GM23338 (cell line): ENCODE data around the gene KIRREL3. TPM values are rescaled to one million over a fixed set of nuclear protein-coding genes. Genes with fewer than 3 reads are reported as not detected.

Experiments
- ATAC-seq: fragments of 200-7000 bp; cut with Tn5 transposase; 3 replicates; pipeline ENCODE4 v1.9.1; 2020
- DNase-seq: peaks from one replicate; pipeline ENCODE4 v3.0.0-alpha.2; 2015; ENCODE audit warnings: low spot score
- H2AFZ ChIP-seq: fragments of 200-600 bp; sonication (generic); 2 replicates; pipeline ENCODE4 v1.8.0; 2016; ENCODE audit warnings: antibody characterized with exemption, mild to moderate bottlenecking, moderate library complexity
- H3F3A ChIP-seq: fragments of 200-600 bp; sonication (generic); replicated peaks from 2 replicates; pipeline ENCODE4 v1.8.0; 2017; ENCODE audit warnings: antibody characterized with exemption, mixed run types, low read depth
- H3K27ac ChIP-seq: fragments of 200-600 bp; sonication (generic); 2 replicates; pipeline ENCODE4 v1.6.1; 2016; ENCODE audit warnings: low read depth
- H3K27me3 ChIP-seq: fragments of 200-600 bp; sonication (generic); 2 replicates; pipeline ENCODE4 v1.8.0; 2016; ENCODE audit warnings: mild to moderate bottlenecking, mixed run types, moderate library complexity; ENCODE audit not compliant: insufficient read depth
- H3K36me3 ChIP-seq: fragments of 200-600 bp; sonication (generic); 2 replicates; pipeline ENCODE4 v1.8.0; 2016; ENCODE audit warnings: mild to moderate bottlenecking; ENCODE audit not compliant: insufficient read depth
- H3K4me1 ChIP-seq: fragments of 200-600 bp; sonication (generic); 2 replicates; pipeline ENCODE4 v1.8.0; 2016; ENCODE audit warnings: mild to moderate bottlenecking, moderate library complexity; ENCODE audit not compliant: insufficient read depth
- H3K4me2 ChIP-seq: fragments of 200-600 bp; sonication (generic); 2 replicates; pipeline ENCODE4 v1.7.1; 2017; ENCODE audit warnings: mixed run types
- H3K4me3 ChIP-seq: fragments of 200-600 bp; sonication (generic); 2 replicates; pipeline ENCODE4 v1.6.1; 2016; ENCODE audit warnings: mixed run types
- H3K79me2 ChIP-seq: fragments of 200-600 bp; sonication (generic); replicated peaks from 2 replicates; pipeline ENCODE4 v1.8.0; 2017; ENCODE audit warnings: mild to moderate bottlenecking; ENCODE audit not compliant: insufficient read depth
- H3K9me2 ChIP-seq: fragments of 200-600 bp; sonication (generic); 2 replicates; pipeline ENCODE4 v1.8.0; 2017; ENCODE audit not compliant: insufficient read depth
- H4K20me1 ChIP-seq: fragments of 200-600 bp; sonication (generic); replicated peaks from 2 replicates; pipeline ENCODE4 v1.8.0; 2017; ENCODE audit warnings: mild to moderate bottlenecking; ENCODE audit not compliant: insufficient read depth
- H3K27ac Mint-ChIP-seq: 2 replicates; pipeline ENCODE4 v1.8.0; 2020; ENCODE audit warnings: inconsistent platforms, mild to moderate bottlenecking, moderate library complexity, mixed read lengths
- H3K27me3 Mint-ChIP-seq: 3 replicates; pipeline ENCODE4 v1.8.0; 2022; ENCODE audit warnings: low read depth, mild to moderate bottlenecking, moderate library complexity, mixed read lengths, inconsistent platforms; ENCODE audit not compliant: insufficient read depth, poor library complexity
- H3K36me3 Mint-ChIP-seq: 3 replicates; pipeline ENCODE4 v1.8.0; 2021; ENCODE audit warnings: low read depth, mild to moderate bottlenecking, inconsistent platforms, moderate library complexity, mixed read lengths
- H3K4me1 Mint-ChIP-seq: 3 replicates; pipeline ENCODE4 v1.8.0; 2020; ENCODE audit warnings: mild to moderate bottlenecking, inconsistent platforms, mixed read lengths
- H3K4me3 Mint-ChIP-seq: 3 replicates; pipeline ENCODE4 v1.8.0; 2021; ENCODE audit warnings: moderate library complexity, mild to moderate bottlenecking, inconsistent platforms, mixed read lengths
- H3K9me3 Mint-ChIP-seq: 3 replicates; pipeline ENCODE4 v1.8.0; 2020; ENCODE audit warnings: moderate library complexity, mild to moderate bottlenecking, inconsistent platforms, mixed read lengths
- CREB1 ChIP-seq: fragments of 250-450 bp; sonication (Bioruptor Pico); IDR thresholded peaks from 2 replicates; pipeline ENCODE4 v1.5.0; 2020; ENCODE audit warnings: low read depth, mild to moderate bottlenecking, moderate library complexity
- CTCF ChIP-seq, 2 experiments: fragments of 200-600 bp in 1 of 2; sonication (generic) in 1 of 2; conservative IDR thresholded peaks; 2 replicates each; pipeline versions ENCODE4 v1.5.1 to v1.6.1; 2016 to 2017; ENCODE audit warnings: antibody characterized with exemption in 2 of 2, low read depth in 2 of 2, mild to moderate bottlenecking in 2 of 2, moderate library complexity in 1 of 2
- EZH2 ChIP-seq: fragments of 200-600 bp; sonication (generic); IDR thresholded peaks from one replicate; pipeline ENCODE4 v1.8.0; 2017; ENCODE audit warnings: antibody characterized with exemption, mild to moderate bottlenecking, low read depth; ENCODE audit not compliant: unreplicated experiment
- EZH2phosphoT487 ChIP-seq: fragments of 200-600 bp; sonication (generic); IDR thresholded peaks from one replicate; pipeline ENCODE4 v1.8.1; 2018; ENCODE audit warnings: antibody characterized with exemption; ENCODE audit not compliant: unreplicated experiment
- JUNB ChIP-seq: IDR thresholded peaks from one replicate; pipeline ENCODE4 v1.6.1; 2016; ENCODE audit warnings: antibody characterized with exemption; ENCODE audit not compliant: unreplicated experiment
- NANOG ChIP-seq: IDR thresholded peaks from 2 replicates; pipeline ENCODE4 v1.6.1; 2016; ENCODE audit warnings: antibody characterized with exemption, borderline replicate concordance
- POLR2AphosphoS5 ChIP-seq: IDR thresholded peaks from 2 replicates; pipeline ENCODE4 v1.6.1; 2016; ENCODE audit warnings: antibody characterized with exemption, low read depth
- ZNF114 ChIP-seq: fragments of 250-450 bp; sonication (Bioruptor Pico); IDR thresholded peaks from 2 replicates; pipeline ENCODE4 v1.5.0; 2020; ENCODE audit warnings: mild to moderate bottlenecking, moderate library complexity
- polyA plus RNA-seq: library from polyadenylated mRNA; unstranded; fragments of >200 nt; fragmentation: Nextera tagmentation; extraction: Ambion mirVana; gene quantifications from 2 replicates; pipeline ENCODE4 v1.2.1, GENCODE V29; 2016
- total RNA-seq: library from RNA; depleted of rRNA; stranded (reverse); fragments of >200 nt; shearing (Covaris generic); gene quantifications from 2 replicates; pipeline ENCODE4 v1.2.3, GENCODE V29; 2014
- TF ChIP-seq, protein P1 (sequence below): IDR thresholded peaks from one replicate; pipeline ENCODE4 v1.6.1; 2018; ENCODE audit warnings: antibody characterized with exemption; ENCODE audit not compliant: unreplicated experiment

KIRREL3 gene
- total and polyA plus RNA-seq, 2 experiments from 2014 or later: 0.13 to 1.5 TPM

DNA sequence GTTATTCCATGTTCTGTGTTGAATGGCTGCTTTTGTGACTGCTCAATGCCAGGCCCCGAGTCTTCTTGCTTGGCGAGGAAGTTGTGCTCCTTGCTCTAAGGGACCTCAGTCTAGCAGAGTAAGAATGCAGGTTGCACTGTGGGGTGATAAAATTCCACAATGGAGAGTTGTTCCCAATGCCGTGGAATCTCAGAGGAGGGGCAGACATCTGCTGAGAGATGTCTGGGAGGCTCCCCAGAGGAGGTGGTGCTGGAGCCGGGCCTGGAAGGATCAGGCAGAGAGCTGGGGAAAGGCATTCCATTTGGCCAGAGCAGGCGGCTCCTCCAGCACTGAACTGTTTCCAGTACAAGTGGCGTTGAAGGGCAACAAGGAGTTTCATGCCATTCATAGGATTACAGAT, 589.9 kb downstream of the KIRREL3 start (continued):
- TF ChIP-seq, protein P1, sequence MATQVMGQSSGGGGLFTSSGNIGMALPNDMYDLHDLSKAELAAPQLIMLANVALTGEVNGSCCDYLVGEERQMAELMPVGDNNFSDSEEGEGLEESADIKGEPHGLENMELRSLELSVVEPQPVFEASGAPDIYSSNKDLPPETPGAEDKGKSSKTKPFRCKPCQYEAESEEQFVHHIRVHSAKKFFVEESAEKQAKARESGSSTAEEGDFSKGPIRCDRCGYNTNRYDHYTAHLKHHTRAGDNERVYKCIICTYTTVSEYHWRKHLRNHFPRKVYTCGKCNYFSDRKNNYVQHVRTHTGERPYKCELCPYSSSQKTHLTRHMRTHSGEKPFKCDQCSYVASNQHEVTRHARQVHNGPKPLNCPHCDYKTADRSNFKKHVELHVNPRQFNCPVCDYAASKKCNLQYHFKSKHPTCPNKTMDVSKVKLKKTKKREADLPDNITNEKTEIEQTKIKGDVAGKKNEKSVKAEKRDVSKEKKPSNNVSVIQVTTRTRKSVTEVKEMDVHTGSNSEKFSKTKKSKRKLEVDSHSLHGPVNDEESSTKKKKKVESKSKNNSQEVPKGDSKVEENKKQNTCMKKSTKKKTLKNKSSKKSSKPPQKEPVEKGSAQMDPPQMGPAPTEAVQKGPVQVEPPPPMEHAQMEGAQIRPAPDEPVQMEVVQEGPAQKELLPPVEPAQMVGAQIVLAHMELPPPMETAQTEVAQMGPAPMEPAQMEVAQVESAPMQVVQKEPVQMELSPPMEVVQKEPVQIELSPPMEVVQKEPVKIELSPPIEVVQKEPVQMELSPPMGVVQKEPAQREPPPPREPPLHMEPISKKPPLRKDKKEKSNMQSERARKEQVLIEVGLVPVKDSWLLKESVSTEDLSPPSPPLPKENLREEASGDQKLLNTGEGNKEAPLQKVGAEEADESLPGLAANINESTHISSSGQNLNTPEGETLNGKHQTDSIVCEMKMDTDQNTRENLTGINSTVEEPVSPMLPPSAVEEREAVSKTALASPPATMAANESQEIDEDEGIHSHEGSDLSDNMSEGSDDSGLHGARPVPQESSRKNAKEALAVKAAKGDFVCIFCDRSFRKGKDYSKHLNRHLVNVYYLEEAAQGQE: no peak
- TF ChIP-seq EZH2: no peak
- TF ChIP-seq CTCF (conservative IDR thresholded peaks at IDR 0.05; ENCODE audit: low read depth in 2 of 2): no peak
- TF ChIP-seq EZH2phosphoT487: no peak
- no peak for TF ChIP-seq CREB1 (CRISPR knock-in tag)
- no peak for TF ChIP-seq JUNB
- TF ChIP-seq NANOG: no peak

DNA sequence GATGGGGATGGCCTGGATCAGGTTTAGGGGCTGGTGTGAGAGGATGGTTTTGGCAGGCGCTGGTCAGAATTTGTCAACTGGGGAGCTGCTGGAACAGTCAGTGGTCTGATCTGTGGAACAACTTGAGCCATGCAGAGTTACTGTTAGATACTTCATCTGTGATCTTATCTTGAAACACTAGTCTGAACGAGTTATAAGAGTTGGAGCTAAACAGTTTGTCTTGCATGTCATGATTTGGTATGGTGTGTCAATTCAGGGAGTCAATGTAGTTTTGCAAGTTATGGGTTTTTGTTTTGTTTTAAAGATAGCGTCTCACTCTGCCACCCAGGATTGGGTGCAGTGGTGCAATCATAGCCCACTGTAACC, 591.0 kb downstream of the KIRREL3 start:
- Histone ChIP-seq H3F3A (no peaks in the 10 kb centered on the region), H3K4me2 (no peak overlapping the region), H3K36me3 (no peaks in the 10 kb centered on the region), H3K4me1 (0 out of 2 replicates have a peak, but pooled peaks cover under 1% of the 10 kb centered on the region), H2AFZ (no peak overlapping the region), H4K20me1 (no peaks in the 10 kb centered on the region), H3K9me2 (no peaks in the 10 kb centered on the region), H3K4me3 (no peak overlapping the region), H3K27me3 (no peaks in the 10 kb centered on the region), H3K27ac (no peak overlapping the region), H3K79me2 (no peaks in the 10 kb centered on the region)
- ATAC-seq (no peak), DNase-seq (no peak)
- TF ChIP-seq CREB1 (CRISPR knock-in tag) (no peak), EZH2phosphoT487 (no peak), POLR2AphosphoS5 (no peak), JUNB (no peak), ZNF114 (CRISPR knock-in tag) (no peak)
- Mint-ChIP-seq H3K27ac (no peak overlapping the region), H3K9me3 (no peaks in the 10 kb centered on the region), H3K27me3 (peaks cover 5% of the 10 kb centered on the region), H3K36me3 (peaks cover 22% of the 10 kb centered on the region), H3K4me1 (peaks cover 8% of the 10 kb centered on the region), H3K4me3 (no peak overlapping the region)
